Measurements from ENCODE around the gene ACBD6.

Gene ACBD6

DNA sequence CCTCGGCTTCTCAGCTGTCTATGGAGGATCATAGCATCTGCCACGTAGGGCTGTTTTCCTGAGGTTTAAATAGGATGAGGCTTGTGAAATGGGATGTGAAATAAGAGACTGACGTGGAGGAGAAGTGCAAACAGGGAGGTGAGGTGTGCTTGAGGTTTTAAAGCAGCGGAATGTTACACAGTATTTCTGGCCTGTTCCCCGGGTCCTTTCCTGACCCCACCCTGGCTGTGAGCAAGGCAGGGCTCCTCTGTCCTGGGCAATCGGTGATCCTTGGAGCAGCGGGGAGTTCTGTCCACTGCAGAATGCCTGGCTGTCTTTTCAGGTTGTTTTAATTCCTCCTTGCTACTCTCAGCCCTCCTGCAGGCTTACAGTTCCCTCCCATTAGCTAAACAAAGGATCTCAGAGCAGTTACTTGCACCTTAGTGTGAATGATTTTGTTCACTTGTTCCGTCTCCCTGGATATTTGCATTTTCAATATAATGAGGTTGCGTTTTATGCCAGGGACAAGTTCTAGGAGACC is 233.8 kb downstream of the ACBD6 start:
- DNase-seq, result no peak

DNA sequence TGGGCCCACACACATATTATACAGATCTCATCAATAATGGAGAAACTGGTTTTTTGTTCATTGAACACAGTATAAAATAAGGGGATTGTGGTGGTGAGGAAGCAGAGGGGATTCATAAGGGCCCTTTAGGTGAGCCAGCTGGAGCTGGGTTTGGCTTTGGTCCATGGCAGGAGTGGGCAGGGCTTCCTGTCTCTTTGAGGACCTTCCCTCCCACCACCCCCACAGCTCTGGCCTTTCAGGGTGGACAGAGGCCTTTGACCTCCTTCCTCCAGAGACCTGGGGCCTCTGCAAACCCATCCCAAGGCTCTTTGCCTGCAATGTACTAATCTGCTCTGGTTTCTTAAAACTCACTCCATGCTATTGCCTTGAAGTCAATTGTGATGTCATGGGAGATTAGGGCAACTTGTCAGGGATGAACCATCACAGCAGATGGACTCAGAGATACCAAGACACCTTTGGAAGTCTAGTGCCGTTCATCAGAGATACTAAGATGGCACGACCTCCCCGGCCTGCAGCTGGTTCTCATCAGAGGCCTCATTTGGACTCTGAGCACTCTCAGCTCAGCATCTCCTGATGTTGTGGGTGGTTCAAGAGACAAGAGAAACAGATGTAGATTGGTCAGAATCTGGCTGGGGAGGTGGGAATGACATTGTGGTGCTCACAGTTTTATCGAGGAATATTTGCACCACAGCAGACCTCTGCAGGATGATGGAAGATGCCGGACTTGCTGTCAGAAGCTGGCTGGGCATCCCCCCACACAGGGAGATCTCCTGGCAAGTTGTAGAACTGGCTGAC is 234.4 kb downstream of the ACBD6 start:
- no peak for DNase-seq

DNA sequence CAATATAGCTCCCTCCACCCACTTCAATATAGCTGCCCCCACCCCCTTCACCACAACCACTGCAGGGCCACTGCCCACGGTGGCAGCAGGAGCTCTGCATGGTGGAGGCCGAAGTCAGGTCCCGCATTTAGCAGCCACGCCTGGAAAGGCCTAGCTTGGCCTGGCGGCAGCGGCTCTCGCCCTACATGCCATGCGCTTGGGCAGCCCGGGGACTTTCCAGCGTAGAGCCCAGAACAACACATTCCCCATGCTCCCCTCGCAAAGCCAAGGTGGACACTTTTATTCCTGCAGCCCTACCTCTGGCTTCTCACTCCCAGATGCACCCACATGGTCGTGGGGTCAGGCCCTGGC is 235.2 kb downstream of the ACBD6 start:
- no peak for DNase-seq

- DNase-seq, result no peak
Observed at GRCh38 chr1:180266275-180267210, 235.8 kb downstream of the ACBD6 start.

DNA sequence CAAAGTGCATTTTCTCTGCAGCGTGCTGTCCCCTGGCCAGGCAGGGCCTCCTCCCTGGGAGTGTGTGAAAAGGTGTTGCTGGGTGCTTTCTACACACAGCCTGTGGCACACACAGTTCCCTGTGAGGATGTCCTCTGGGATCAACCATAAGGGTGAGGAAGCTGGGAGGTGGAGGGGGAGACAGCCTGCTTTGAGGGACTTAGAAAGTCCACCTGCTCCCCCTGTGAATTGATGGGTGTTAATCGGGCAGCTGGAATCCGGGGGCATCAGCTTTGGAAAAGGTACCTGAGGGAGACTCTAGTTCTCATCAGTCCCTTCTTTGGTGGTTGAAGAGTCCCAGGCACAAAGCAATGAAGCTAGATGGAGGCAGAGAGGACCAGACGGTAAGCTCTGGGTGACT is 236.5 kb downstream of the ACBD6 start:
- DNase-seq, result no peak

GRCh38 chr1:180265201-180265600 is 237.2 kb downstream of the ACBD6 start:
- DNase-seq, result no peak

- no peak for DNase-seq
Observed at GRCh38 chr1:180264595-180264994, 237.8 kb downstream of the ACBD6 start.

- DNase-seq, result no peak
Observed at GRCh38 chr1:180262628-180263488, 239.5 kb downstream of the ACBD6 start.

DNA sequence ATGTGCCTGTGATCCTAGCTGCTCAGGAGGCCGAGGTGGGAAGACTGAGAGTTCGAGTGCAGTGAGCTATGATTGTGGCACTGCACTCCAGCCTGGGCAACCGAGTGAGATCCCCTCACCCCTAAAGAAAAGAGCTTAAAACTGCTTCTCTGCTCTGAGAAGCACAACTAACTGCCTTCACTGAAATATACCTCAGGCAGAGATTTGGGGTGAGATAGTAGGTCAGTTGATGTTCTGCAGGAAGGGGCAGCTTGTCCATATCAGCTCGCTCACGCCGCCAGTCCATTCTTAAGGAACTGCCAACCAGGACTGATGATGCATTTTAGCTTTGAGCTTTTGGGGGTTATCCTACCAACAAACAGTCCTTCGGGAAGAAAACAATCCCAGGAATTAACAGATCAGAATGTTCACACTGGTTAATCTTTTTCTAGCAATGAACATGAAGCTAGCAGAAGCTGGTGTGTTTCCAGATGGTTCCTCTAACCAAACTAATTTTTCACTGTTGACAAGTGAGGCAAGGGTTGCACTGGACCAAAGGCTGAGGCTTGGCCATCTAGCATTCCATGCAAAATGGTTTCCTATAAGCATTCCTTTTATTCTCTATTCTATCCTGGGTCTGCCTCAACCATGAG is 240.7 kb downstream of the ACBD6 start:
- DNase-seq, result no peak

GRCh38 chr1:180261030-180261429 is 241.3 kb downstream of the ACBD6 start:
- no peak for DNase-seq

DNA sequence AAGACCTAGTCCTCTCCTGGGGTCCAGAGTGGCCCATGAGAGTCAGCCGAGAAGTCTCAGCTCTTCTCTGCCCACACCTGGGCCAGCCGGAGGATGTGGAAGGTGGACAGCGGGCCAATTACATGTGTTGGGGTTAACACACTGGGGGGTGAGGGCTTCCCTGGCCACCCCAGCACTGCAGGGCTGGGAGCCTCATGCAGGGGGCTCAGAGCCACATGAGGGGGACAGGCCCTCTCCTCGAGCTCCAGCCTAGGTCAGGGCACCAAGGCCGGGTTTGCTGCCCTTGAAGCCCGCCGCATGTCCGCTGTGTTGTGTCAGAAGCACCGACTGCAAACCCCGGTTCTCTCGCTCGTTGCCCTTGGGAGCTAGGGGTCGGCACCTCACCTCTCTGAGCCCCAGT is 241.8 kb downstream of the ACBD6 start:
- no peak for DNase-seq

DNA sequence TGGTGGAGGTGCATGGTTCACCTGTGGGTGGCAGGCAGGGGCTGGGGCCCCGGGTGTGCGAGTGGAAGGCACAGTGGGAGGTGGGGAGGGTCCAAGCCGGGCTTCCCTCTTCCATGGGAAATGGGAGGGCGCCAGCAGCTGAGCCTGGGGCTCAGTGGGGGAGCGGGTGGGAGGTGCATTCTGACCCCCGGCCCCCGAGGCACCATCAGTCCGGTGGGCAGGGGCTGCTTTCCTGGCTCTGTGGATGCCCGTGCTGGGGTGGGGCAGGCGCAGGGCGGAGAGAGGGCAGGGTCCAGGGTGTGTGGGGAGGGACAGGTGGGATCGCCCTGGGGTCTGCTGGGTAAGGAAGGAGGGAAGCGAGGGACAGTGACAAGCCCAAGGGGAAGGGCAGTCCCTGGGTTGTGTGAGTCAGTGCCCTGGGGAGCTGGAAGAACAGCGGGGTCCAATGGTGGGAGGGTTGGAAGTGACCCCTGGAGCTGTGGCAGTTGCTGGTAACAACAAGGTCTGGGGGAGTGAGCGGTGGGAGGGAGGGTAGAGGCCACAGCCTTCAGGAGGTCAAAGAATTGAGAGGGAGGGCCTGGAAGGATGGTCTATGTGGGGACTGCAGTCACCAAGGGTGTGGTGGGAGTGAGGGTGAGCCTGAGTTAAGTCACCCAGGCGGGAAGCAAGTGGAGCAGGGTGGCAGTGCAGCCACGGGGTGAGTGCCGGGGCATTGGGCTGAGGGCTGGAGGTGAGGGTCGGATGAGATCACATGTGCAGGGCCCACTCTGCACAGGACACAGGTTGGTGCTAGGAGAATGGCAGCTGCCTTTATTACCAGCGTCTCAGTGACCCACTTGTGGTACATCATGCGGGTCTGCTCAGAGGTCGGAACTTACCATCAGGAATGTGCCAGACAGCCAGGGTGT is 242.7 kb downstream of the ACBD6 start:
- no peak for DNase-seq

- no peak for DNase-seq
Observed at GRCh38 chr1:180258935-180259334, 243.4 kb downstream of the ACBD6 start.

- no peak for DNase-seq
Observed at GRCh38 chr1:180258290-180258689, 244.1 kb downstream of the ACBD6 start.

GRCh38 chr1:180257486-180257885 is 244.9 kb downstream of the ACBD6 start:
- DNase-seq, result no peak

DNA sequence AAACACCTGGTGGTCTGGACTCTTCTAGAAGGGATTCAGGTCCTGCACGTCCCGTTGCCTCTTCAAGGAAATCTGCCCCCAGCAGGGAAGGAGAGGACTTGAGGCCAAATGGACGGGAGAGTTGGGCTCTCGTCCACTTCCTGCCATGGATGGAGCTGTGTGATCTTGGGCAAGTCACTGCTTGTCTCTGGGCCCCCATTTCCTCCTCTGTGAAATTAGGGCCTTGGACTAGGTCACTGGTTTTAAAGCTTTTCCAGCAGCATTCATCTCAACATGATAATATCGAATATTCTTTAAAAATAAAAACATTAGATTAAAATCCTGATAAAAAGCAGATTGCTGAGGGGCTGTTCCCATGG is 245.4 kb downstream of the ACBD6 start:
- no peak for DNase-seq

DNA sequence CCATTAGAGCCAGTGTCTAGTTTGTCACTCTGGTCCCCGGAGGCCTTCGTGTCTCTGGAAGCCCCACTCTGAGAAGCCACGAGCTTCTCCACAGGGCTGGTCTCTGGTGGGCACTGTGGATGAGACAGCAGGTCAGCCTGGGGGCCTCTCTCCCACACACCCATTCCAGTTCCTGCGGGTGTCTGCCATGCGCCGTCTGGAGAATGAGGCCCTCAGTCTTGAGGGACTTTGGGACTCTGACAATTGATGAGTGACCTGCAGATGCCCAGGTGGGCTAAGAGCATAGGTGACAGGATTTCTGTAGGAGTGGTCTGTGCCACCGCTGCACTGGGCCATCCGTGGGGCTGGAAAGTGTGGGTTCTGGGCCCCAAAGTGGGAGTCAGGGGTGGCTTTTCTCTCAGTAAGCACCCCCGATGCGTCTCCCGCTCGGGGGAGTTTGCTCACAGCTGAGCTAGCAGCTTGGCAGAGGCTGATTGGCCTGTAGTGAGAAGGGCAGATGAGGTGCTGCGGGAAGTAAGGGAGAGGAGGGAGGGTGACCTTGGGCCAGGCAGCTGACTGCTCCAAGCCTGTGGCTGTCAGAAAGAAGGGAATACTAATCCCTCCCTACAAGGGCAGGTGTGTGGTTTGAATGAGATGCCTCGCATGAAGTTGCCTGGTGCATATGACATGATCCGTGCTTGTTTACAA is 245.9 kb downstream of the ACBD6 start:
- no peak for DNase-seq

- DNase-seq, result no peak
Observed at GRCh38 chr1:180255536-180256340, 246.6 kb downstream of the ACBD6 start.

GRCh38 chr1:180254854-180255253 is 247.5 kb downstream of the ACBD6 start:
- no peak for DNase-seq

GRCh38 chr1:180254496-180254819 is 247.9 kb downstream of the ACBD6 start:
- no peak for DNase-seq
